ENCODE measurements around the gene STAG1.

GRCh38 chr3:136412307-136412706, 339.9 kb downstream of the STAG1 start:
- TF ChIP-seq CTCF (IDR thresholded peaks at IDR 0.05) = no peak
- TF ChIP-seq EP300 (IDR thresholded peaks at IDR 0.05) = no peak
- TF ChIP-seq POLR2A (IDR thresholded peaks at IDR 0.05) = no peak

All from stomach (tissue), 4 donors.